WTC11 (cell line): Measurements from ENCODE around the gene SPNS2. TPM values are rescaled to one million over a fixed set of nuclear protein-coding genes. Genes with fewer than 3 reads are reported as not detected.

Experiments used
- AFF4 ChIP-seq: sonication (generic); formaldehyde crosslinking; IDR thresholded peaks from 2 replicates; pipeline ENCODE4 v1.8.1; 2023; ENCODE audit warnings: mild to moderate bottlenecking, missing genetic modification reagents, borderline replicate concordance
- E2F4 ChIP-seq: sonication (generic); formaldehyde crosslinking; IDR thresholded peaks from 2 replicates; pipeline ENCODE4 v1.8.1; 2022; ENCODE audit warnings: low read depth, mild to moderate bottlenecking, moderate library complexity, missing genetic modification reagents, borderline replicate concordance
- MAX ChIP-seq: sonication (generic); formaldehyde crosslinking; IDR thresholded peaks from 2 replicates; pipeline ENCODE4 v1.8.0; 2022; ENCODE audit warnings: mild to moderate bottlenecking, missing genetic modification reagents
- MXD4 ChIP-seq: fragments of 250-450 bp; sonication (Bioruptor Pico); IDR thresholded peaks from 2 replicates; pipeline ENCODE4 v1.8.0; 2021; ENCODE audit warnings: mild to moderate bottlenecking, moderate library complexity, borderline replicate concordance
- NFYB ChIP-seq: sonication (generic); formaldehyde crosslinking; conservative IDR thresholded peaks from 2 replicates; pipeline ENCODE4 v1.8.0; 2022; ENCODE audit warnings: low read depth, missing genetic modification reagents
- SP1 ChIP-seq: sonication (generic); formaldehyde crosslinking; conservative IDR thresholded peaks from 2 replicates; pipeline ENCODE4 v1.8.1; 2022; ENCODE audit warnings: missing genetic modification reagents
- TCF7 ChIP-seq: sonication (generic); formaldehyde crosslinking; IDR thresholded peaks from 2 replicates; pipeline ENCODE4 v1.8.0; 2022; ENCODE audit warnings: mild to moderate bottlenecking, low read depth, missing genetic modification reagents, moderate library complexity
- TEAD4 ChIP-seq: sonication (generic); formaldehyde crosslinking; IDR thresholded peaks from 2 replicates; pipeline ENCODE4 v1.8.0; 2022; ENCODE audit warnings: mild to moderate bottlenecking, missing genetic modification reagents
- ZBTB21 ChIP-seq: sonication (generic); formaldehyde crosslinking; IDR thresholded peaks from 2 replicates; pipeline ENCODE4 v1.8.1; 2023; ENCODE audit warnings: mild to moderate bottlenecking, missing genetic modification reagents, borderline replicate concordance
- ZBTB43 ChIP-seq: sonication (generic); formaldehyde crosslinking; IDR thresholded peaks from 2 replicates; pipeline ENCODE4 v1.8.1; 2023; ENCODE audit warnings: mild to moderate bottlenecking, missing genetic modification reagents
- ZNF138 ChIP-seq: sonication (generic); formaldehyde crosslinking; conservative IDR thresholded peaks from 2 replicates; pipeline ENCODE4 v1.8.1; 2022; ENCODE audit warnings: mild to moderate bottlenecking, moderate library complexity, missing genetic modification reagents
- ZNF219 ChIP-seq: sonication (generic); formaldehyde crosslinking; IDR thresholded peaks from 2 replicates; pipeline ENCODE4 v1.8.0; 2023; ENCODE audit warnings: missing genetic modification reagents, mild to moderate bottlenecking, borderline replicate concordance
- ZNF232 ChIP-seq: sonication (generic); formaldehyde crosslinking; IDR thresholded peaks from 2 replicates; pipeline ENCODE4 v1.8.0; 2022; ENCODE audit warnings: mild to moderate bottlenecking, missing genetic modification reagents
- ZNF281 ChIP-seq: sonication (generic); formaldehyde crosslinking; IDR thresholded peaks from 2 replicates; pipeline ENCODE4 v1.8.0; 2023; ENCODE audit warnings: mild to moderate bottlenecking, missing genetic modification reagents
- ZNF317 ChIP-seq: sonication (generic); formaldehyde crosslinking; IDR thresholded peaks from 2 replicates; pipeline ENCODE4 v1.8.1; 2023; ENCODE audit warnings: low read depth, mild to moderate bottlenecking, moderate library complexity, missing genetic modification reagents, borderline replicate concordance
- ZNF425 ChIP-seq: fragments of 250-450 bp; sonication (Bioruptor Pico); conservative IDR thresholded peaks from 2 replicates; pipeline ENCODE4 v1.9.0; 2021; ENCODE audit warnings: mild to moderate bottlenecking
- ZNF671 ChIP-seq: fragments of 250-450 bp; sonication (Bioruptor Pico); IDR thresholded peaks from 2 replicates; pipeline ENCODE4 v1.8.0; 2021; ENCODE audit warnings: mild to moderate bottlenecking
- total RNA-seq: library from RNA; stranded (reverse); gene quantifications from 3 replicates; pipeline ENCODE4 v1.2.3, GENCODE V29; 2021
- TF ChIP-seq, protein P1 (sequence below): sonication (generic); formaldehyde crosslinking; IDR thresholded peaks from 2 replicates; pipeline ENCODE4 v1.8.0; 2022; ENCODE audit warnings: mild to moderate bottlenecking, missing genetic modification reagents
- TF ChIP-seq, protein P2 (sequence below): sonication (generic); formaldehyde crosslinking; conservative IDR thresholded peaks from 2 replicates; pipeline ENCODE4 v1.8.1; 2022; ENCODE audit warnings: mild to moderate bottlenecking, missing genetic modification reagents
- TF ChIP-seq, protein P3 (sequence below): sonication (generic); formaldehyde crosslinking; IDR thresholded peaks from 2 replicates; pipeline ENCODE4 v1.8.1; 2022; ENCODE audit warnings: mild to moderate bottlenecking, moderate library complexity, missing genetic modification reagents

The SPNS2 gene
- total RNA-seq, 1 experiment from 2014 or later: 0.87 TPM

DNA sequence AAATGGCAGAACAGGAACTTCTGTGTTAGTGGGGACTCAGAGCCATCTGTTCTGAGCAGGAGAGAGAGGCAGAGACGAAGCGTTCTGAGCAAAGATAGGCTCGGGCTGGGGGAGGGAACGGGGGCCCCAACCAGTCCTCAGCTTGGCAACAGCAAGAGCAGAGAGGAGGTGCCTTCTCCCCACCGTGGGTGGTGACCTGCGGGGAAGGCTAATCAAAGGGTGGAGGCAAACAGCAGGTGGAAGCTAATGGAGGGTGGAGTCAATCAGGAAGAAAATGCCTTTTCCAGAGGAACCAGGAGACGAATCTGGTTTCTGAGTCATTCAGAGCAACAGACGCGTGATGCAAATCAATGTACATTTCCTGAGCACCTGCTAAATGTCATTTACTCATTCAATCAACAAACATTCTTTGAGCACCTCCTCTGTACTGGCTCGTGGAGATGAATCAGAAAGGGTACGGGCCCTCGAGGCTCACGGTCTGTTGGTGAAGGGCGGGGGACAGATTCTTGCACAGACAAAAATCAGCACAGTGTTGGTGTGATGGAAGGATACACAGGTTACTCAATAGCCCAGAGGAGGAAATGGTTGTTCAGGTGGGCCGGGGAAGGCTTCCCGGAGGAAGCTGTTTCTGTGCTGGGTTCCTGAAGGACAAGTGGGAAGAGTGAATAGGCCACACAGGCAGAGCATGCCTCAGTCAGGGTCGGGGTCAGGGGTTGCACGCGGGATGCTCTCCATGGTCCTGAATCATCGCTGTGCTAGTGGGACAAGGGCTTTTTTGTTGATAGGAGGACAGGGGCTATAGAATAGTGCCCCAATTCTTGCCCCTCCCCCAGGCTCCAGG is 5.7 kb upstream of the SPNS2 start (continued):
- TF ChIP-seq ZNF425 (CRISPR knock-in tag) (no peak), ZNF671 (no peak), MAX (CRISPR knock-in tag) (peak; percentile 73; the same call in 1 of the 2 replicates), TCF7 (no peak), ZNF232 (peak; percentile 84; the same call in 1 of the 2 replicates), ZBTB43 (CRISPR knock-in tag) (peak; percentile 88; the same call in 1 of the 2 replicates), ZNF317 (CRISPR knock-in tag) (no peak), E2F4 (CRISPR knock-in tag) (no peak), ZBTB21 (peak; percentile 71; the same call in 1 of the 2 replicates), MXD4 (no peak), ZNF219 (CRISPR knock-in tag) (peak; percentile 65; the same call in 1 of the 2 replicates), ZNF281 (CRISPR knock-in tag) (peak; percentile 87), TEAD4 (CRISPR knock-in tag) (peak; percentile 81; the same call in 1 of the 2 replicates), NFYB (CRISPR knock-in tag) (no peak), ZNF138 (CRISPR knock-in tag) (peak; percentile 84; the same call in 1 of the 2 replicates), SP1 (peak; percentile 51; the same call in 1 of the 2 replicates), AFF4 (CRISPR knock-in tag) (no peak)
- TF ChIP-seq, protein P1, sequence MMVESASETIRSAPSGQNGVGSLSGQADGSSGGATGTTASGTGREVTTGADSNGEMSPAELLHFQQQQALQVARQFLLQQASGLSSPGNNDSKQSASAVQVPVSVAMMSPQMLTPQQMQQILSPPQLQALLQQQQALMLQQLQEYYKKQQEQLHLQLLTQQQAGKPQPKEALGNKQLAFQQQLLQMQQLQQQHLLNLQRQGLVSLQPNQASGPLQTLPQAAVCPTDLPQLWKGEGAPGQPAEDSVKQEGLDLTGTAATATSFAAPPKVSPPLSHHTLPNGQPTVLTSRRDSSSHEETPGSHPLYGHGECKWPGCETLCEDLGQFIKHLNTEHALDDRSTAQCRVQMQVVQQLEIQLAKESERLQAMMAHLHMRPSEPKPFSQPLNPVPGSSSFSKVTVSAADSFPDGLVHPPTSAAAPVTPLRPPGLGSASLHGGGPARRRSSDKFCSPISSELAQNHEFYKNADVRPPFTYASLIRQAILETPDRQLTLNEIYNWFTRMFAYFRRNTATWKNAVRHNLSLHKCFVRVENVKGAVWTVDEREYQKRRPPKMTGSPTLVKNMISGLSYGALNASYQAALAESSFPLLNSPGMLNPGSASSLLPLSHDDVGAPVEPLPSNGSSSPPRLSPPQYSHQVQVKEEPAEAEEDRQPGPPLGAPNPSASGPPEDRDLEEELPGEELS (CRISPR knock-in tag): peak; percentile 94
- TF ChIP-seq, protein P2, sequence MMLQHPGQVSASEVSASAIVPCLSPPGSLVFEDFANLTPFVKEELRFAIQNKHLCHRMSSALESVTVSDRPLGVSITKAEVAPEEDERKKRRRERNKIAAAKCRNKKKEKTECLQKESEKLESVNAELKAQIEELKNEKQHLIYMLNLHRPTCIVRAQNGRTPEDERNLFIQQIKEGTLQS (CRISPR knock-in tag): no peak
- TF ChIP-seq, protein P3, sequence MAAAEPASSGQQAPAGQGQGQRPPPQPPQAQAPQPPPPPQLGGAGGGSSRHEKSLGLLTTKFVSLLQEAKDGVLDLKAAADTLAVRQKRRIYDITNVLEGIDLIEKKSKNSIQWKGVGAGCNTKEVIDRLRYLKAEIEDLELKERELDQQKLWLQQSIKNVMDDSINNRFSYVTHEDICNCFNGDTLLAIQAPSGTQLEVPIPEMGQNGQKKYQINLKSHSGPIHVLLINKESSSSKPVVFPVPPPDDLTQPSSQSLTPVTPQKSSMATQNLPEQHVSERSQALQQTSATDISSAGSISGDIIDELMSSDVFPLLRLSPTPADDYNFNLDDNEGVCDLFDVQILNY (CRISPR knock-in tag): no peak
